NCI-H524 (cell line): Measurements from ENCODE around the gene ZNHIT1.

Source experiments
- DNase-seq, 2 experiments: peaks; one replicate each; lab custom pipeline; 2025; lab: John Stamatoyannopoulos, UW

ZNHIT1 gene

GRCh38 chr7:101218236-101219125 lies 516 bp downstream of the ZNHIT1 start:
- no peak for DNase-seq

GRCh38 chr7:101220295-101220694 lies 2.3 kb downstream of the ZNHIT1 start:
- DNase-seq = no peak

GRCh38 chr7:101222275-101222830 lies 4.4 kb downstream of the ZNHIT1 start:
- no peak for DNase-seq

GRCh38 chr7:101223528-101223927 lies 5.6 kb downstream of the ZNHIT1 start:
- no peak for DNase-seq

- DNase-seq = no peak
Observed at GRCh38 chr7:101225650-101226049, 7.7 kb downstream of the ZNHIT1 start.

GRCh38 chr7:101226721-101227120 lies 8.8 kb downstream of the ZNHIT1 start:
- no peak for DNase-seq

GRCh38 chr7:101231644-101232043 lies 13.7 kb downstream of the ZNHIT1 start:
- DNase-seq = no peak

GRCh38 chr7:101232141-101232850 lies 14.3 kb downstream of the ZNHIT1 start:
- no peak for DNase-seq

GRCh38 chr7:101233907-101234547 lies 16.1 kb downstream of the ZNHIT1 start:
- no peak for DNase-seq

GRCh38 chr7:101234636-101235035 lies 16.7 kb downstream of the ZNHIT1 start:
- DNase-seq = no peak

- DNase-seq = peak in 1 of 2 experiments; percentile 6
Observed at GRCh38 chr7:101235050-101235449, 17.1 kb downstream of the ZNHIT1 start.

GRCh38 chr7:101235522-101235921 lies 17.6 kb downstream of the ZNHIT1 start:
- DNase-seq = no peak

GRCh38 chr7:101236292-101236835 lies 18.4 kb downstream of the ZNHIT1 start:
- DNase-seq = no peak

GRCh38 chr7:101237206-101238067 lies 19.5 kb downstream of the ZNHIT1 start, which contains the start of gene CLDN15:
TSS of gene CLDN15 (minus strand) at chr7:101237802. CDS start at chr7:101237581, 221 bp downstream.
- DNase-seq = no peak

- no peak for DNase-seq
Observed at GRCh38 chr7:101238226-101239182, 20.5 kb downstream of the ZNHIT1 start.

- no peak for DNase-seq
Observed at GRCh38 chr7:101239191-101239950, 21.4 kb downstream of the ZNHIT1 start.

- DNase-seq = no peak
Observed at GRCh38 chr7:101239951-101240220, 21.9 kb downstream of the ZNHIT1 start.

- DNase-seq = no peak
Observed at GRCh38 chr7:101240226-101241014, 22.5 kb downstream of the ZNHIT1 start.

- DNase-seq = no peak
Observed at GRCh38 chr7:101241015-101241363, 23.0 kb downstream of the ZNHIT1 start.
